DND-41 (cell line): ENCODE data around the gene CFAP43.

Source experiments
- ATAC-seq: fragments of 200-7000 bp; cut with Tn5 transposase; 3 replicates; pipeline ENCODE4 v1.9.1; 2021; ENCODE audit warnings: low read depth; ENCODE audit not compliant: insufficient read depth
- DNase-seq: peaks from one replicate; pipeline ENCODE4 v3.0.0-alpha.2; 2020
- H2AFZ ChIP-seq: 2 replicates; pipeline ENCODE4 v1.6.0; 2012; ENCODE audit warnings: low read depth, low read length
- H3K27ac ChIP-seq: 2 replicates; pipeline ENCODE4 v1.5.1; 2012; ENCODE audit warnings: low read length, inconsistent platforms
- H3K27me3 ChIP-seq: fragments of 200-600 bp; sonication (generic); 2 replicates; pipeline ENCODE4 v1.6.0; 2012; ENCODE audit warnings: low read length, mild to moderate bottlenecking, inconsistent platforms; ENCODE audit not compliant: insufficient read depth, poor library complexity
- H3K36me3 ChIP-seq: 2 replicates; pipeline ENCODE4 v1.5.1; 2012; ENCODE audit warnings: low read length, inconsistent platforms; ENCODE audit not compliant: insufficient read depth
- H3K4me1 ChIP-seq: 2 replicates; pipeline ENCODE4 v1.5.1; 2012; ENCODE audit warnings: mild to moderate bottlenecking, low read length; ENCODE audit not compliant: insufficient read depth
- H3K4me2 ChIP-seq: 2 replicates; pipeline ENCODE4 v1.6.0; 2012; ENCODE audit warnings: mild to moderate bottlenecking, moderate library complexity, low read length, inconsistent platforms; ENCODE audit not compliant: insufficient read depth
- H3K4me3 ChIP-seq, 2 experiments: fragments of 200-600 bp in 1 of 2; shearing (Covaris generic) in 1 of 2; 2 replicates each; pipeline ENCODE4 v1.5.1; 2012 to 2016; ENCODE audit warnings: inconsistent platforms in 2 of 2, low read length in 2 of 2, mild to moderate bottlenecking in 2 of 2, low read depth in 1 of 2, moderate library complexity in 1 of 2
- H3K79me2 ChIP-seq: 2 replicates; pipeline ENCODE4 v1.6.0; 2012; ENCODE audit warnings: low read length, inconsistent platforms; ENCODE audit not compliant: insufficient read depth
- H3K9ac ChIP-seq: 2 replicates; pipeline ENCODE4 v1.6.0; 2012; ENCODE audit warnings: low read depth, mild to moderate bottlenecking, inconsistent platforms, low read length, moderate library complexity
- H3K9me3 ChIP-seq: 2 replicates; pipeline ENCODE4 v1.5.1; 2012; ENCODE audit warnings: low read length, moderate library complexity, mild to moderate bottlenecking, inconsistent platforms; ENCODE audit not compliant: insufficient read depth, severe bottlenecking
- H4K20me1 ChIP-seq: 2 replicates; pipeline ENCODE4 v1.6.0; 2012; ENCODE audit warnings: low read length; ENCODE audit not compliant: insufficient read depth
- CTCF ChIP-seq: IDR thresholded peaks from 2 replicates; pipeline ENCODE4 v1.5.1; 2012; ENCODE audit warnings: borderline replicate concordance, low read length, moderate library complexity, mild to moderate bottlenecking; ENCODE audit not compliant: poor library complexity, severe bottlenecking; ENCODE audit errors: extremely low read depth
- EZH2 ChIP-seq: IDR thresholded peaks from 3 replicates; pipeline ENCODE4 v1.6.1; 2012; ENCODE audit warnings: borderline replicate concordance, low read depth, mild to moderate bottlenecking, moderate library complexity, low read length, inconsistent platforms; ENCODE audit not compliant: severe bottlenecking

Gene CFAP43

DNA sequence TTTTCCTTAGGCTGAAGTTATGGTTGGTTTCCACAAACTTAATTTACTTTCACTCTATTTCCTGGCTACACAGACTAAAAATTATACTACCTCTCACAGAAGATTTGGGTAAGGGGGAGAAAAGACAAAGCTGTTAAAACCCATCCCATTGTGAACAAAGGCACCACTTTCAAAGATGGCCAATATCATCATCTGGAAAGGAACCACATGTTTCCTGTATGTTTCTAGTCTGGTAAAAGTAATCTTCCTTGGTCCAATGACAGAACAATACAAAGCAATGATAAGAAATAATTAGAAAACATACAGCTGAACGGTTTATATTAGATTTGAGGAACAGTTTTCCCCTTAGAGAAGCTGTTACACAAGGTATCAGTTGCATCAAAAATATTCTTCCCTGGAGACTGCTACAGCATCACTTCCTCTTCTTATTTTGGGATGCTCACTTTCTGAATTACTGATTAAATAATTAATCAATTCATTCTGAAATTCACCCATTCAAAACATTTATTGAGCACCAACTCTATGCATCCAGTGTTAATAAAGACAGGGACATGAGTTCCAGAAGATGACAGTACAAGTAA is 118.7 kb downstream of the CFAP43 start:
- Histone ChIP-seq H3K9ac (no peak overlapping the region), H3K27ac (no peak overlapping the region), H2AFZ (no peak overlapping the region), H3K9me3 (no peaks in the 10 kb centered on the region), H3K4me2 (no peak overlapping the region), H3K79me2 (no peaks in the 10 kb centered on the region), H3K27me3 (peaks cover 34% of the 10 kb centered on the region), H3K4me1 (no peaks in the 10 kb centered on the region), H3K36me3 (no peaks in the 10 kb centered on the region), H4K20me1 (no peaks in the 10 kb centered on the region), H3K4me3 (no peak overlapping the region)
- TF ChIP-seq EZH2 (no peak), CTCF (no peak)
- ATAC-seq (no peak), DNase-seq (no peak)

- Histone ChIP-seq H3K4me3 (no peak overlapping the region), H3K79me2 (no peaks in the 10 kb centered on the region), H3K27ac (no peak overlapping the region), H3K9ac (no peak overlapping the region), H2AFZ (no peak overlapping the region), H3K4me2 (no peak overlapping the region), H3K27me3 (peaks cover 13% of the 10 kb centered on the region), H4K20me1 (no peaks in the 10 kb centered on the region), H3K9me3 (no peaks in the 10 kb centered on the region), H3K36me3 (no peaks in the 10 kb centered on the region), H3K4me1 (no peaks in the 10 kb centered on the region)
- DNase-seq (no peak), ATAC-seq (no peak)
- TF ChIP-seq EZH2 (no peak), CTCF (no peak)
Observed at GRCh38 chr10:104109908-104110662, 122.1 kb downstream of the CFAP43 start.

DNA sequence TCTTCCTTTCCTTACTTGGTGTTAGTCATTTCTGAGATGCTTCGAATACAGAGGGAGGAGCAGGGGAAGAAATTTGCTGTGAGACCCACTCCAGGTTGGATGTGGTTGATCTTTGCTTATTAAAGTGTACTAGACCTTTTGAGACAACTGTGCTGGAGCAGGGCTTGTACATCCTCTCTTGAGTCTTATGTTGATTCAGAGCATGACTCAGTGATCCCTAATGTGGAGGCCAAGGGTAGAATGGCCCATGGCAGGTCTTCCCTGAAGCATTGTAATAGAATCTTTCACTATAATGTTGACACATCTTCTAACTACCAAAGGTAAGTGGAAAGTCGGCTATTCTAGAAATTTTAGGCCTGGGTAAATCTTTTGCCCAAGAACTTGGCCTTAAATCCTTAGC is 127.2 kb downstream of the CFAP43 start:
- H3K27ac ChIP-seq = no peak overlapping the region
- DNase-seq = no peak

More for the DNA sequence above, 127.2 kb downstream of the CFAP43 start:
- H3K9ac ChIP-seq = no peak overlapping the region
- no peaks in the 10 kb centered on the region for H4K20me1 ChIP-seq
- no peaks in the 10 kb centered on the region for H3K4me1 ChIP-seq
- H3K4me3 ChIP-seq = no peak overlapping the region
- TF ChIP-seq EZH2 = no peak
- no peak for TF ChIP-seq CTCF
- H2AFZ ChIP-seq = no peak overlapping the region
- H3K79me2 ChIP-seq = no peaks in the 10 kb centered on the region
- H3K4me2 ChIP-seq = no peak overlapping the region
- H3K9me3 ChIP-seq = no peaks in the 10 kb centered on the region
- no peak for ATAC-seq
- peaks cover 21% of the 10 kb centered on the region for H3K27me3 ChIP-seq
- H3K36me3 ChIP-seq = no peaks in the 10 kb centered on the region
